H1 (cell line): ENCODE results near the gene PLPP7. TPM values are rescaled to one million over a fixed set of nuclear protein-coding genes. Genes with fewer than 3 reads are reported as not detected.

Experiments used
- CTCF ChIA-PET: fragments of 300-600 bp; sonication (Branson Sonifier 250); formaldehyde crosslinking; loops from one replicate; lab custom pipeline; 2021; ENCODE audit not compliant: partially characterized antibody; lab: Charles Lee
- POLR2A ChIA-PET: fragments of 300-600 bp; sonication (Branson Sonifier 250); formaldehyde crosslinking; loops from one replicate; lab custom pipeline; 2021; ENCODE audit warnings: inconsistent platforms; ENCODE audit not compliant: partially characterized antibody; lab: Charles Lee
- DNase-seq, 2 experiments: peaks; one replicate each; pipeline versions ENCODE4 v3.0.0 to v3.0.0-alpha.2; 2010 to 2022; ENCODE audit warnings: low spot score in 2 of 2, low read depth in 1 of 2, mixed read lengths in 1 of 2
- FAIRE-seq: peaks from 2 replicates; lab custom pipeline; 2011; peaks lifted over from hg19 to GRCh38; lab: Jason Lieb, UNC
- H2AFZ ChIP-seq: 2 replicates; pipeline ENCODE4 v1.8.1; 2012; ENCODE audit warnings: low read length, inconsistent platforms
- H2AK5ac ChIP-seq: 2 replicates; pipeline ENCODE4 v1.6.1; 2013; ENCODE audit warnings: low read depth, low read length
- H2BK120ac ChIP-seq: replicated peaks from 2 replicates; pipeline ENCODE3; 2013; ENCODE audit warnings: low read depth, low read length, inconsistent platforms
- H2BK12ac ChIP-seq: 2 replicates; pipeline ENCODE4 v1.6.1; 2013; ENCODE audit warnings: low read depth, low read length
- H2BK15ac ChIP-seq: 2 replicates; pipeline ENCODE4 v1.6.1; 2013; ENCODE audit warnings: low read length
- H2BK20ac ChIP-seq: 2 replicates; pipeline ENCODE4 v1.6.1; 2013; ENCODE audit warnings: low read length
- H2BK5ac ChIP-seq: 2 replicates; pipeline ENCODE4 v1.6.1; 2013; ENCODE audit warnings: low read depth, low read length
- H3K14ac ChIP-seq: 2 replicates; pipeline ENCODE4 v1.6.1; 2013; ENCODE audit warnings: inconsistent platforms; ENCODE audit not compliant: insufficient read length
- H3K18ac ChIP-seq: 2 replicates; pipeline ENCODE4 v1.6.1; 2013; ENCODE audit warnings: low read length; ENCODE audit errors: extremely low read depth
- H3K23ac ChIP-seq: 2 replicates; pipeline ENCODE4 v1.6.1; 2013; ENCODE audit warnings: inconsistent platforms; ENCODE audit not compliant: insufficient read length
- H3K23me2 ChIP-seq: 2 replicates; pipeline ENCODE4 v1.6.1; 2013; ENCODE audit warnings: low read depth, low read length
- H3K27ac ChIP-seq: 2 replicates; pipeline ENCODE4 v1.6.1; 2011; ENCODE audit warnings: low read depth, low read length, inconsistent platforms
- H3K27me3 ChIP-seq, 4 experiments: replicated peaks in 1 of 4; 1 replicate in 1 of 4; 2 replicates in 3 of 4; pipeline versions ENCODE4 v1.6.1 to v1.8.1; 2011 to 2013; ENCODE audit warnings: low read length in 3 of 4, mild to moderate bottlenecking in 3 of 4, inconsistent platforms in 2 of 4, mixed read lengths in 2 of 4, moderate library complexity in 1 of 4; ENCODE audit not compliant: control insufficient read depth in 3 of 4, insufficient read depth in 3 of 4; ENCODE audit errors: extremely low read depth in 1 of 4
- H3K36me3 ChIP-seq, 4 experiments: 2 replicates each; pipeline versions ENCODE4 v1.6.1 to v1.8.1; 2011 to 2013; ENCODE audit warnings: mild to moderate bottlenecking in 4 of 4, low read length in 3 of 4, moderate library complexity in 2 of 4, control low read depth in 1 of 4, inconsistent platforms in 1 of 4; ENCODE audit not compliant: insufficient read depth in 4 of 4, control insufficient read depth in 2 of 4
- H3K4ac ChIP-seq: replicated peaks from 2 replicates; pipeline ENCODE3; 2013; ENCODE audit warnings: low read length, low read depth, mixed read lengths, inconsistent platforms; ENCODE audit not compliant: insufficient read length
- H3K4me1 ChIP-seq, 4 experiments: replicated peaks in 1 of 4; 1 replicate in 1 of 4; 2 replicates in 3 of 4; pipeline versions ENCODE4 v1.6.1 to v1.8.1; 2011 to 2013; ENCODE audit warnings: low read length in 3 of 4, inconsistent platforms in 2 of 4, mixed read lengths in 1 of 4; ENCODE audit not compliant: insufficient read depth in 4 of 4, control insufficient read depth in 3 of 4
- H3K4me2 ChIP-seq, 2 experiments: 2 replicates each; pipeline versions ENCODE4 v1.6.1 to v1.8.1; 2011 to 2013; ENCODE audit warnings: low read depth in 2 of 2, low read length in 2 of 2, control low read depth in 1 of 2, inconsistent platforms in 1 of 2, mild to moderate bottlenecking in 1 of 2; ENCODE audit not compliant: insufficient read depth in 1 of 2
- H3K4me3 ChIP-seq, 4 experiments: fragments of 200-600, 300-600 bp in 1 of 4; sonication (generic), shearing (Covaris generic), sonication (Bioruptor Twin) in 1 of 4; 2 replicates each; pipeline versions ENCODE4 v1.5.1 to v1.8.1; 2011 to 2016; ENCODE audit warnings: low read length in 4 of 4, low read depth in 3 of 4, control low read depth in 2 of 4, inconsistent platforms in 2 of 4, mild to moderate bottlenecking in 2 of 4, mixed read lengths in 1 of 4, moderate library complexity in 1 of 4; ENCODE audit not compliant: insufficient read depth in 2 of 4; ENCODE audit errors: extremely low read depth in 1 of 4
- H3K56ac ChIP-seq: replicated peaks from 2 replicates; pipeline ENCODE3; 2013; ENCODE audit warnings: low read depth, mild to moderate bottlenecking, mixed read lengths, low read length, inconsistent platforms; ENCODE audit not compliant: insufficient read length
- H3K79me1 ChIP-seq: 2 replicates; pipeline ENCODE4 v1.6.1; 2013; ENCODE audit warnings: low read depth, low read length, control low read depth
- H3K79me2 ChIP-seq, 2 experiments: 2 replicates each; pipeline versions ENCODE4 v1.6.1 to v1.8.1; 2012 to 2013; ENCODE audit warnings: low read length in 2 of 2, mild to moderate bottlenecking in 2 of 2, inconsistent platforms in 1 of 2; ENCODE audit not compliant: insufficient read depth in 2 of 2, control insufficient read depth in 1 of 2
- H3K9ac ChIP-seq, 4 experiments: replicated peaks in 1 of 4; 1 replicate in 1 of 4; 2 replicates in 3 of 4; pipeline versions ENCODE4 v1.6.1 to v1.8.1; 2011 to 2013; ENCODE audit warnings: low read depth in 3 of 4, low read length in 3 of 4, control low read depth in 2 of 4, mild to moderate bottlenecking in 2 of 4, moderate library complexity in 2 of 4, inconsistent platforms in 1 of 4; ENCODE audit errors: extremely low read depth in 1 of 4
- H3K9me3 ChIP-seq, 2 experiments: 2 replicates each; pipeline versions ENCODE4 v1.6.1 to v1.8.1; 2012 to 2013; ENCODE audit warnings: mild to moderate bottlenecking in 2 of 2, moderate library complexity in 2 of 2, control low read depth in 1 of 2, inconsistent platforms in 1 of 2, low read depth in 1 of 2, low read length in 1 of 2, mixed read lengths in 1 of 2; ENCODE audit not compliant: insufficient read depth in 2 of 2
- H4K20me1 ChIP-seq, 2 experiments: replicated peaks in 1 of 2; 2 replicates each; pipeline versions ENCODE3 to v1.8.1; 2011 to 2013; ENCODE audit warnings: inconsistent platforms in 2 of 2, low read length in 2 of 2, mild to moderate bottlenecking in 1 of 2; ENCODE audit not compliant: insufficient read depth in 2 of 2, control insufficient read depth in 1 of 2
- H4K5ac ChIP-seq: 2 replicates; pipeline ENCODE4 v1.6.1; 2013; ENCODE audit warnings: low read length, low read depth, mixed read lengths, inconsistent platforms; ENCODE audit not compliant: insufficient read length
- H4K8ac ChIP-seq: 2 replicates; pipeline ENCODE4 v1.8.0; 2013; ENCODE audit warnings: mild to moderate bottlenecking, moderate library complexity, low read length, inconsistent platforms; ENCODE audit not compliant: insufficient read depth; ENCODE audit errors: extremely low read depth
- H4K91ac ChIP-seq: replicated peaks from 2 replicates; pipeline ENCODE3; 2013; ENCODE audit warnings: low read length, mixed read lengths, inconsistent platforms; ENCODE audit not compliant: insufficient read length
- BACH1 ChIP-seq: IDR thresholded peaks from 2 replicates; pipeline ENCODE4 v1.6.1; 2012; ENCODE audit warnings: low read length, improper control_type of control experiment
- CBX5 ChIP-seq: fragments of 300-800, 300-1000 bp; sonication (generic); IDR thresholded peaks from 2 replicates; pipeline ENCODE4 v1.7.1; 2016; ENCODE audit warnings: antibody characterized with exemption, low read length, low read depth
- CBX8 ChIP-seq: fragments of 300-800, 300-1000 bp; sonication (generic); IDR thresholded peaks from 2 replicates; pipeline ENCODE4 v1.7.1; 2016; ENCODE audit warnings: low read depth, low read length, borderline replicate concordance
- CTCF ChIP-seq, 3 experiments: IDR thresholded peaks; 1 replicate in 2 of 3; 2 replicates in 1 of 3; pipeline versions ENCODE4 v1.5.1 to v1.6.1; 2011; ENCODE audit warnings: low read length in 3 of 3, mild to moderate bottlenecking in 3 of 3, inconsistent platforms in 2 of 3, low read depth in 1 of 3, moderate library complexity in 1 of 3; ENCODE audit not compliant: insufficient read depth in 1 of 3; ENCODE audit errors: control extremely low read depth in 1 of 3
- JUN ChIP-seq: IDR thresholded peaks from 2 replicates; pipeline ENCODE4 v1.6.1; 2011; ENCODE audit warnings: low read depth, mild to moderate bottlenecking, improper control_type of control experiment, low read length
- SIRT6 ChIP-seq: IDR thresholded peaks from one replicate; pipeline ENCODE4 v1.7.1; 2012; ENCODE audit warnings: low read length, inconsistent platforms
- SUZ12 ChIP-seq: fragments of 200-600 bp; sonication (generic); IDR thresholded peaks from 2 replicates; pipeline ENCODE4 v1.6.1; 2012; ENCODE audit warnings: mild to moderate bottlenecking, inconsistent platforms, low read length, moderate library complexity, mixed read lengths
- TAF1 ChIP-seq: IDR thresholded peaks from 2 replicates; pipeline ENCODE4 v1.6.1; 2011; ENCODE audit warnings: mild to moderate bottlenecking, low read depth, low read length
- ZNF274 ChIP-seq: IDR thresholded peaks from 2 replicates; pipeline ENCODE4 v1.7.0; 2012; ENCODE audit warnings: low read length, borderline replicate concordance; ENCODE audit errors: extremely low read depth
- WGBS, 2 experiments: shearing (Covaris generic) in 1 of 2; methylation state at CpG; one replicate each; pipeline versions ENCODE4 v1.1.6 to v1.1.7; 2013 to 2015; ENCODE audit warnings: low lambda C conversion rate in 2 of 2, mixed read lengths in 2 of 2, inconsistent platforms in 1 of 2, low coverage in 1 of 2, missing lambda C conversion rate in 1 of 2; ENCODE audit not compliant: insufficient replicate concordance in 2 of 2, insufficient coverage in 1 of 2, insufficient read length in 1 of 2; ENCODE audit errors: extremely low coverage in 1 of 2, missing lambda C conversion rate in 1 of 2; 5-methylcytosine and 5-hydroxymethylcytosine counted together
- polyA plus RNA-seq, 7 experiments: library from polyadenylated mRNA; depleted of rRNA in 3 of 7; stranded (reverse) in 5 of 7; unstranded in 2 of 7; fragments of >200 nt in 5 of 7; fragments of 200-250 nt in 2 of 7; gene quantifications; 1 replicate in 5 of 7; 2 replicates in 1 of 7; 4 replicates in 1 of 7; pipeline versions ENCODE4 v1.2.1 to v1.2.3, GENCODE V29; 2011 to 2013; ENCODE audit warnings: missing spikeins in 2 of 7, mixed read lengths in 2 of 7
- total RNA-seq: library from RNA; stranded (reverse); fragmentation: NEBNext Ultra II Directional; extraction: Animal tissue kit (Norgen Biotek cat#: 25700); gene quantifications from 2 replicates; pipeline ENCODE4 v1.2.1, GENCODE V29; 2021
- TF ChIP-seq, protein P1 (sequence below): IDR thresholded peaks from 2 replicates; pipeline ENCODE4 v1.6.1; 2012; ENCODE audit warnings: inconsistent platforms

Gene PLPP7
- total and polyA plus RNA-seq, 2 of the 8 experiments (the other 6 are each of a cell fraction or from before 2014, with no cell fraction given), result 3.4 to 3.9 TPM

DNA sequence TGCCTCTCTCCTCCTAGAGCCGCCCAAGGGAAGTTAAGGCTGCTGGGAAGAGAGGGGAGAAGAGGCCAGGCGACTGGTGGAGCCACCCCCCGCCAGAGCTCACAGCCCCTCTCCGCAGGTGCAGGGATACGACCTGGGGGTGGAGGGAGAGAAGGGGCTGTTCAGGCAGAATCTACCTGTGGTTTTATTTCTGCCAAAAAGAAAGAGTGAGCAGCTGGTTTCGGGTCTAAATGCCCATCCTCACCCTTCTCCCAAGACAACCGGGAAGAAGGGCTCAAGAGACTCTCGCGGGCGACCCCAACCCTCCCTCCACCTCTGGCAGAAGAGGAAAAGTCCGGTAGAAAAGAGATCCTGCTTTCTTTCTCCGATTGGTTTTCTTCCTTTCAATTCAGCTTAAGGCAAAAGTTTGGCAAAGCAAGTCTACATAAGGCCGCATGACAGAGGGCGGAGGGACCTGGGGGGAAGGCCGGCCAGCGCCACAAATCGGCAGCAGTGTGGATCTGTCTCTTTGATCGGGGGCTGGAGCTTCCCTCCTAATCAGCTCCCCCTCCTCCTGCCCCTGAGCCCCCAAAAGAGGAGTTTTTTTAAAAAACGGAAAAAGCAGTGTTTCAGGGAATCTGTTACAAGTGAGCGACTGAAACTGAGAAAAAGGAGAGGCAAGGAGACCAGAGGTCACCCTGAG lies 29.5 kb upstream of the PLPP7 start:
- Histone ChIP-seq H3K27me3 (no peaks in the 10 kb centered on the region), H3K18ac (no peak overlapping the region), H4K8ac (no peak overlapping the region), H3K23me2 (no peaks in the 10 kb centered on the region), H3K14ac (no peak overlapping the region), H3K23ac (no peak overlapping the region), H2BK120ac (no peak overlapping the region), H3K4me1 (peaks cover 0 to 9% (median 1%) of the 10 kb centered on the region in 4 experiments; a peak in 3 of 7 replicates), H2BK15ac (no peak overlapping the region), H3K79me1 (no peaks in the 10 kb centered on the region), H3K27ac (no peak overlapping the region), H3K79me2 (no peaks in the 10 kb centered on the region), H2BK12ac (no peak overlapping the region), H3K4me3 (no peak overlapping the region), H4K5ac (no peak overlapping the region), H2AK5ac (no peak overlapping the region), H3K56ac (no peak overlapping the region), H3K9me3 (no peaks in the 10 kb centered on the region), H3K4ac (no peak overlapping the region), H2AFZ (no peak overlapping the region), H3K36me3 (no peaks in the 10 kb centered on the region), H3K9ac (no peak overlapping the region), H3K4me2 (no peak overlapping the region), H2BK5ac (no peak overlapping the region), H4K91ac (no peak overlapping the region), H4K20me1 (peaks cover 0 to 2% of the 10 kb centered on the region in 2 experiments), H2BK20ac (no peak overlapping the region)
- POLR2A ChIA-PET, result interaction anchor here (1.6 kb wide), 1 partner anchor 20 kb away, joined by 3 read pairs; no protein-coding TSS in a partner anchor
- no peak for FAIRE-seq
- CTCF ChIA-PET, result interaction anchor here (0.6 to 2.5 kb wide), 4 partner anchors 15 to 301 kb away, joined by 3 to 15 read pairs (median 6); no protein-coding TSS in a partner anchor
- WGBS, 2 experiments, result 87% methylated on average over 20 of the region's 20 CpGs; no CpG with 5 or more reads in 1 of the 2 experiments
- DNase-seq, result no peak
- TF ChIP-seq CBX8, result no peak
- no peak for TF ChIP-seq CBX5
- TF ChIP-seq CTCF (IDR thresholded peaks at IDR 0.05; ENCODE audit: control extremely low read depth in 1 of 3, insufficient read depth in 1 of 3, low read depth in 1 of 3, low read length in 3 of 3), result no peak
- no peak for TF ChIP-seq TAF1
- TF ChIP-seq SUZ12, result no peak
- no peak for TF ChIP-seq ZNF274
- no peak for TF ChIP-seq BACH1
- TF ChIP-seq, protein P1, sequence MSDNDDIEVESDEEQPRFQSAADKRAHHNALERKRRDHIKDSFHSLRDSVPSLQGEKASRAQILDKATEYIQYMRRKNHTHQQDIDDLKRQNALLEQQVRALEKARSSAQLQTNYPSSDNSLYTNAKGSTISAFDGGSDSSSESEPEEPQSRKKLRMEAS, result no peak
- no peak for TF ChIP-seq JUN
- TF ChIP-seq SIRT6, result no peak
